ENCODE data around the gene ZBTB21. TPM values are rescaled to one million over a fixed set of nuclear protein-coding genes. Genes with fewer than 3 reads are reported as not detected.

ZBTB21 gene
- total and polyA plus RNA-seq, 2 of the 4 experiments (the other 2 are of a cell fraction): 6.8 to 12.0 TPM

DNA sequence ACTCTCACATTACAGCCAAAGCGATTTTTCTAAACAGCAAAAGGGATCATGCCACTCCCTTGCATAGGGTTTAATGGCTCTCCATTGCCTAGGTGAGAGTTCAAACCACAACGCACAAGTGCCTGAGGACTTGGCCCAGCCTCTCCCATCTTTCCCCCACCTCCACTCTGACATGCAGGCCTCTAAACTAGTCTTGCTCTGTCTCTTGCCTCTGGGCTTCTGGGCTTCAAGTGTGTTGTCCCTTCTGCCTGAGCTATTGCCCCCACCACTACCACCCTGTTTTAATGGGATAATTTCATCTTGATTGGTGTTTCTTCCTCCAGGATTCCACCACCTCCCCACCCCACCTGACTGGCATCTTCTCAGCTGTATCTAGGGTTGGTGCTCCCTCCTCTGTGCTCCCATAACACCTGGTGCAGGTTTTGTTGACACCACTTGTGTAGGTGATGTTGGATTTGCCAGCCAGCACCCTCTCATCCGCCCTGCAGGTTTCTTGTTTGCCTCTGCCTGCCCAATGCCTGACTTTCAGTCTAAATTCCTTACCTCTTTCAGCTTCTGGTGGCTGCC lies 2.7 kb upstream of the ZBTB21 start:
- in situ Hi-C loops (cut with MboI; ENCODE audit: low sequenced_read_pairs): no loop called here
- peaks cover 2% of the 10 kb centered on the region; the same call in 1 of the 2 replicates for H3K4me1 ChIP-seq (ENCODE audit: control insufficient read depth, insufficient read depth, low read length)
- H4K20me1 ChIP-seq (ENCODE audit: insufficient read depth, low read length): no peaks in the 10 kb centered on the region
- peak overlapping the region; percentile 3; the same call in 1 of the 2 replicates for H3K4ac ChIP-seq (ENCODE audit: low read depth, low read length)
- H3K14ac ChIP-seq (replicated peaks; ENCODE audit: low read depth, low read length): no peak overlapping the region
- H3K56ac ChIP-seq (ENCODE audit: extremely low read depth, insufficient read depth, low read length): no peak overlapping the region
- TF ChIP-seq FOS (IDR thresholded peaks at IDR 0.05; ENCODE audit: low read depth, low read length) (no peak), SMC3 (IDR thresholded peaks at IDR 0.05; ENCODE audit: low read depth, low read length) (no peak), MXI1 (IDR thresholded peaks at IDR 0.05; ENCODE audit: borderline replicate concordance, low read depth, low read length) (no peak), MAFK (IDR thresholded peaks at IDR 0.05; ENCODE audit: low read depth, low read length) (no peak), MAZ (IDR thresholded peaks at IDR 0.05; ENCODE audit: borderline replicate concordance, low read depth, low read length) (no peak), RFX5 (IDR thresholded peaks at IDR 0.05; ENCODE audit: low read depth, low read length) (no peak), POLR2A (IDR thresholded peaks at IDR 0.05; ENCODE audit: low read depth, low read length) (no peak), CHD1 (IDR thresholded peaks at IDR 0.05; ENCODE audit: low read depth, low read length) (no peak), RAD21 (IDR thresholded peaks at IDR 0.05; ENCODE audit: low read length) (no peak), BHLHE40 (IDR thresholded peaks at IDR 0.05; ENCODE audit: low read depth, low read length) (no peak), CEBPB (IDR thresholded peaks at IDR 0.05; ENCODE audit: low read depth, low read length) (no peak), RCOR1 (IDR thresholded peaks at IDR 0.05; ENCODE audit: insufficient replicate concordance, low read length) (no peak), NFE2L2 (IDR thresholded peaks at IDR 0.05; ENCODE audit: low read depth, low read length) (no peak)
- TF ChIP-seq, protein P1, sequence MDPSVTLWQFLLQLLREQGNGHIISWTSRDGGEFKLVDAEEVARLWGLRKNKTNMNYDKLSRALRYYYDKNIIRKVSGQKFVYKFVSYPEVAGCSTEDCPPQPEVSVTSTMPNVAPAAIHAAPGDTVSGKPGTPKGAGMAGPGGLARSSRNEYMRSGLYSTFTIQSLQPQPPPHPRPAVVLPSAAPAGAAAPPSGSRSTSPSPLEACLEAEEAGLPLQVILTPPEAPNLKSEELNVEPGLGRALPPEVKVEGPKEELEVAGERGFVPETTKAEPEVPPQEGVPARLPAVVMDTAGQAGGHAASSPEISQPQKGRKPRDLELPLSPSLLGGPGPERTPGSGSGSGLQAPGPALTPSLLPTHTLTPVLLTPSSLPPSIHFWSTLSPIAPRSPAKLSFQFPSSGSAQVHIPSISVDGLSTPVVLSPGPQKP (IDR thresholded peaks at IDR 0.05; ENCODE audit: borderline replicate concordance, low read depth, low read length): no peak
- TF ChIP-seq, protein P2, sequence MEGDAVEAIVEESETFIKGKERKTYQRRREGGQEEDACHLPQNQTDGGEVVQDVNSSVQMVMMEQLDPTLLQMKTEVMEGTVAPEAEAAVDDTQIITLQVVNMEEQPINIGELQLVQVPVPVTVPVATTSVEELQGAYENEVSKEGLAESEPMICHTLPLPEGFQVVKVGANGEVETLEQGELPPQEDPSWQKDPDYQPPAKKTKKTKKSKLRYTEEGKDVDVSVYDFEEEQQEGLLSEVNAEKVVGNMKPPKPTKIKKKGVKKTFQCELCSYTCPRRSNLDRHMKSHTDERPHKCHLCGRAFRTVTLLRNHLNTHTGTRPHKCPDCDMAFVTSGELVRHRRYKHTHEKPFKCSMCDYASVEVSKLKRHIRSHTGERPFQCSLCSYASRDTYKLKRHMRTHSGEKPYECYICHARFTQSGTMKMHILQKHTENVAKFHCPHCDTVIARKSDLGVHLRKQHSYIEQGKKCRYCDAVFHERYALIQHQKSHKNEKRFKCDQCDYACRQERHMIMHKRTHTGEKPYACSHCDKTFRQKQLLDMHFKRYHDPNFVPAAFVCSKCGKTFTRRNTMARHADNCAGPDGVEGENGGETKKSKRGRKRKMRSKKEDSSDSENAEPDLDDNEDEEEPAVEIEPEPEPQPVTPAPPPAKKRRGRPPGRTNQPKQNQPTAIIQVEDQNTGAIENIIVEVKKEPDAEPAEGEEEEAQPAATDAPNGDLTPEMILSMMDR (conservative IDR thresholded peaks at IDR 0.05; ENCODE audit: low read depth, low read length): no peak
- TF ChIP-seq, protein P3, sequence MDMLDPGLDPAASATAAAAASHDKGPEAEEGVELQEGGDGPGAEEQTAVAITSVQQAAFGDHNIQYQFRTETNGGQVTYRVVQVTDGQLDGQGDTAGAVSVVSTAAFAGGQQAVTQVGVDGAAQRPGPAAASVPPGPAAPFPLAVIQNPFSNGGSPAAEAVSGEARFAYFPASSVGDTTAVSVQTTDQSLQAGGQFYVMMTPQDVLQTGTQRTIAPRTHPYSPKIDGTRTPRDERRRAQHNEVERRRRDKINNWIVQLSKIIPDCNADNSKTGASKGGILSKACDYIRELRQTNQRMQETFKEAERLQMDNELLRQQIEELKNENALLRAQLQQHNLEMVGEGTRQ (IDR thresholded peaks at IDR 0.05; ENCODE audit: low read depth, low read length): no peak
- peaks cover 4% of the 10 kb centered on the region; the same call in 1 of the 2 replicates for H3K9me3 ChIP-seq (ENCODE audit: control insufficient read depth, insufficient read depth, low read length)
- intact Hi-C loops (cut with micrococcal nuclease): loop anchor here (5.0 kb wide), 1 partner anchor 34 kb away; no protein-coding TSS in a partner anchor
- H2BK5ac ChIP-seq (ENCODE audit: low read depth, low read length, poor library complexity, severe bottlenecking): no peak overlapping the region
- ChIA-PET CTCF (interaction anchor here (0.6 kb wide), 2 partner anchors 73 to 212 kb away, joined by 3 to 4 read pairs; no protein-coding TSS in a partner anchor), POLR2A (ENCODE audit: unreplicated experiment) (no interaction called here)
- no peak overlapping the region for H4K5ac ChIP-seq (ENCODE audit: low read depth, low read length)
- H2BK120ac ChIP-seq (ENCODE audit: low read depth, low read length): no peak overlapping the region
- H2BK15ac ChIP-seq (ENCODE audit: low read depth, low read length): no peak overlapping the region
- no TSS peak for BruUV-seq (replicated peaks)
- H3K9me1 ChIP-seq (ENCODE audit: insufficient read depth, low read length): peaks cover 4% of the 10 kb centered on the region; the same call in 1 of the 2 replicates
- dilution Hi-C loops (cut with HindIII; ENCODE audit: low sequenced_read_pairs, unreplicated experiment): no loop called here
- no peaks in the 10 kb centered on the region for H3K27me3 ChIP-seq (ENCODE audit: control insufficient read depth, insufficient read depth, low read length)
- peak overlapping the region; percentile 9; the same call in 1 of the 2 replicates for H4K91ac ChIP-seq (ENCODE audit: insufficient read depth, low read depth, low read length)
- H2AK9ac ChIP-seq (replicated peaks; ENCODE audit: low read depth, low read length, poor library complexity): no peak overlapping the region
- no peak overlapping the region for H3K27ac ChIP-seq (ENCODE audit: insufficient read depth, low read length)
- peak overlapping the region; percentile 56; the same call in 1 of the 2 replicates for H2AK5ac ChIP-seq (ENCODE audit: low read depth, low read length)
- H3K36me3 ChIP-seq (ENCODE audit: control insufficient read depth, insufficient read depth, low read length): peaks cover under 1% of the 10 kb centered on the region
- WGBS, 2 experiments (ENCODE audit: extremely low coverage in 2 of 2, insufficient read length in 1 of 2): 100% methylated on average over 2 of the region's 3 CpGs; no CpG with 5 or more reads in 1 of the 2 experiments
- no peak overlapping the region for H3K23ac ChIP-seq (ENCODE audit: low read depth, low read length)
- H4K8ac ChIP-seq (ENCODE audit: low read depth in 2 of 2, low read length in 2 of 2): no peak overlapping the region
- no peak overlapping the region for H3K18ac ChIP-seq (ENCODE audit: low read depth, low read length)
- no peak overlapping the region for H3K4me3 ChIP-seq (ENCODE audit: insufficient read depth, low read depth, low read length)
- H2AFZ ChIP-seq (replicated peaks; ENCODE audit: low read length, poor library complexity): no peak overlapping the region
- H3K79me1 ChIP-seq (ENCODE audit: low read depth in 1 of 2, low read length in 2 of 2): peaks cover 10 to 22% of the 10 kb centered on the region in 2 experiments
- no peak overlapping the region for H3K4me2 ChIP-seq (ENCODE audit: low read depth, low read length)
- ATAC-seq (ENCODE audit: low read depth): no peak
- H3K9ac ChIP-seq (ENCODE audit: low read depth, low read length): no peak overlapping the region
- no peak for DNase-seq
- H2BK20ac ChIP-seq (ENCODE audit: low read depth, low read length): peak overlapping the region; percentile 5; the same call in 1 of the 2 replicates
